GM12878 (cell line): Measurements from ENCODE around the gene FCAMR. TPM values are rescaled to one million over a fixed set of nuclear protein-coding genes. Genes with fewer than 3 reads are reported as not detected.
A peak's percentile ranks its signal among the peaks of the same experiment; 100 is the strongest.

Experiments used
- ATAC-seq: fragments of 200-7000 bp; cut with Tn5 transposase; 3 replicates; pipeline ENCODE4 v1.9.1; 2020; ENCODE audit warnings: mild to moderate bottlenecking, moderate library complexity
- BruUV-seq: library from RNA; stranded (reverse); fragments of 400-500 nt; replicated peaks from 2 replicates; lab custom pipeline; 2021; lab: Mats Ljungman, UMichigan
- CTCF ChIA-PET: fragments of 300-600 bp; sonication (Branson Sonifier 250); formaldehyde crosslinking; extraction: SDS; loops from one replicate; lab custom pipeline; 2021; ENCODE audit warnings: inconsistent platforms; lab: Yijun Ruan, JAX
- POLR2A ChIA-PET: fragments of 350-600 bp; formaldehyde crosslinking; extraction: SDS; loops from one replicate; lab custom pipeline; 2021; ENCODE audit warnings: inconsistent platforms; lab: Charles Lee
- RAD21 ChIA-PET: fragments of 300-600 bp; sonication (Branson Sonifier 250); formaldehyde crosslinking; loops from one replicate; lab custom pipeline; 2023; ENCODE audit warnings: antibody characterized with exemption; ENCODE audit not compliant: unreplicated experiment; lab: Charles Lee
- SMC1A ChIA-PET: fragments of 300-600 bp; sonication (Branson Sonifier 250); formaldehyde crosslinking; loops from one replicate; lab custom pipeline; 2023; ENCODE audit not compliant: unreplicated experiment, uncharacterized antibody; lab: Charles Lee
- DNase-seq: peaks from one replicate; pipeline ENCODE4 v3.0.0-alpha.2; 2011; ENCODE audit warnings: low read depth, low spot score
- FAIRE-seq: peaks from 3 replicates; lab custom pipeline; 2011; peaks lifted over from hg19 to GRCh38; lab: Jason Lieb, UNC
- H2AFZ ChIP-seq: 2 replicates; pipeline ENCODE4 v1.6.0; 2011; ENCODE audit warnings: low read depth, low read length, control low read depth; ENCODE audit not compliant: control insufficient read depth
- H3K27ac ChIP-seq: 2 replicates; pipeline ENCODE4 v1.5.1; 2011; ENCODE audit warnings: control low read depth; ENCODE audit not compliant: control insufficient read depth, insufficient read depth
- H3K27me3 ChIP-seq, 2 experiments: replicated peaks in 1 of 2; 2 replicates each; pipeline versions ENCODE4 v1.6.0 to v1.6.1; 2011; ENCODE audit warnings: low read length in 1 of 2; ENCODE audit not compliant: control insufficient read depth in 2 of 2, insufficient read depth in 2 of 2
- H3K36me3 ChIP-seq, 2 experiments: 2 replicates each; pipeline ENCODE4 v1.5.1; 2011; ENCODE audit warnings: low read length in 1 of 2; ENCODE audit not compliant: control insufficient read depth in 2 of 2, insufficient read depth in 2 of 2
- H3K4me1 ChIP-seq: 2 replicates; pipeline ENCODE4 v1.6.1; 2011; ENCODE audit warnings: mild to moderate bottlenecking, low read length, moderate library complexity, mixed read lengths; ENCODE audit not compliant: control insufficient read depth, insufficient read depth
- H3K4me2 ChIP-seq: 2 replicates; pipeline ENCODE4 v1.6.0; 2011; ENCODE audit warnings: control low read depth; ENCODE audit not compliant: control insufficient read depth, insufficient read depth
- H3K4me3 ChIP-seq: fragments of 200-600 bp; sonication (generic); 2 replicates; pipeline ENCODE4 v1.5.1; 2016
- H3K79me2 ChIP-seq: 2 replicates; pipeline ENCODE4 v1.6.0; 2011; ENCODE audit warnings: low read length; ENCODE audit not compliant: control insufficient read depth, insufficient read depth
- H3K9ac ChIP-seq: 2 replicates; pipeline ENCODE4 v1.8.0; 2011; ENCODE audit warnings: low read length, control low read depth, mixed read lengths; ENCODE audit not compliant: control insufficient read depth, insufficient read depth
- H3K9me3 ChIP-seq: replicated peaks from 3 replicates; pipeline ENCODE4 v1.5.1; 2011; ENCODE audit warnings: mild to moderate bottlenecking, low read length; ENCODE audit not compliant: control insufficient read depth, insufficient read depth
- H4K20me1 ChIP-seq: 2 replicates; pipeline ENCODE4 v1.6.0; 2011; ENCODE audit not compliant: control insufficient read depth, insufficient read depth
- CBFB ChIP-seq: IDR thresholded peaks from 2 replicates; pipeline ENCODE4 v1.6.1; 2016; ENCODE audit warnings: antibody characterized with exemption, low read depth
- CTCF ChIP-seq, 3 experiments: IDR thresholded peaks in 2 of 3; conservative IDR thresholded peaks in 1 of 3; 2 replicates each; pipeline ENCODE4 v1.5.1; 2011; ENCODE audit warnings: low read depth in 3 of 3, low read length in 3 of 3, mild to moderate bottlenecking in 3 of 3, control low read depth in 2 of 3, moderate library complexity in 2 of 3, inconsistent platforms in 1 of 3, mixed read lengths in 1 of 3; ENCODE audit not compliant: control insufficient read depth in 2 of 3, insufficient read depth in 1 of 3; ENCODE audit errors: extremely low read depth in 1 of 3
- MEF2B ChIP-seq: fragments of 450-650 bp; IDR thresholded peaks from 2 replicates; pipeline ENCODE4 v1.6.1; 2018; ENCODE audit warnings: mild to moderate bottlenecking, moderate library complexity; ENCODE audit not compliant: partially characterized antibody, poor library complexity, severe bottlenecking
- RAD21 ChIP-seq: IDR thresholded peaks from 2 replicates; pipeline ENCODE4 v1.6.1; 2011; ENCODE audit warnings: mild to moderate bottlenecking, low read depth, low read length, moderate library complexity; ENCODE audit not compliant: insufficient read depth
- SMC3 ChIP-seq: IDR thresholded peaks from 2 replicates; pipeline ENCODE4 v1.6.1; 2011; ENCODE audit warnings: low read length, improper control_type of control experiment, borderline replicate concordance
- SPI1 ChIP-seq: IDR thresholded peaks from 2 replicates; pipeline ENCODE4 v1.6.1; 2011; ENCODE audit warnings: low read depth, mild to moderate bottlenecking, low read length, moderate library complexity, borderline replicate concordance; ENCODE audit not compliant: insufficient read depth
- TAF1 ChIP-seq: IDR thresholded peaks from 2 replicates; pipeline ENCODE4 v1.6.1; 2011; ENCODE audit warnings: mild to moderate bottlenecking, low read depth, low read length, borderline replicate concordance
- TCF3 ChIP-seq: IDR thresholded peaks from 2 replicates; pipeline ENCODE4 v1.6.1; 2012; ENCODE audit warnings: low read depth, mild to moderate bottlenecking, low read length, borderline replicate concordance; ENCODE audit not compliant: insufficient read depth
- YBX1 ChIP-seq: fragments of 450-650 bp; IDR thresholded peaks from 2 replicates; pipeline ENCODE4 v1.6.1; 2016; ENCODE audit warnings: antibody characterized with exemption
- YY1 ChIP-seq: IDR thresholded peaks from 2 replicates; pipeline ENCODE4 v1.6.1; 2011; ENCODE audit warnings: low read depth, mild to moderate bottlenecking, low read length
- whole genome bisulfite sequencing: methylation state at CpG from one replicate; pipeline ENCODE4 v1.1.6; 2016; ENCODE audit warnings: low lambda C conversion rate; ENCODE audit not compliant: insufficient replicate concordance, insufficient coverage; ENCODE audit errors: missing lambda C conversion rate; 5-methylcytosine and 5-hydroxymethylcytosine counted together
- in situ Hi-C: fragments of 300-500 bp; cut with MboI; formaldehyde crosslinking; loops from 9 replicates; pipeline ENCODE4 v1.14.3; 2018; ENCODE audit warnings: mixed read lengths
- intact Hi-C: fragments of 100-400 bp; cut with micrococcal nuclease; formaldehyde crosslinking; loops from one replicate; pipeline ENCODE4 v1.14.2; 2022; ENCODE audit not compliant: unreplicated experiment
- polyA plus RNA-seq, 11 experiments: library from polyadenylated mRNA; depleted of rRNA in 4 of 11; unstranded in 6 of 11; stranded (reverse) in 5 of 11; fragments of >200 nt; fragmentation: Nextera tagmentation in 4 of 11; fragmentation: Illumina TruSeq in 1 of 11; extraction: Ambion mirVana in 4 of 11; extraction: Trizol in 1 of 11; gene quantifications; 1 replicate in 1 of 11; 2 replicates in 10 of 11; pipeline versions ENCODE4 v1.2.1 to v1.2.3, GENCODE V29; 2011 to 2016; ENCODE audit warnings: inconsistent platforms in 2 of 11, missing spikeins in 2 of 11, low read depth in 1 of 11
- total RNA-seq, 4 experiments: library from RNA; depleted of rRNA in 3 of 4; stranded (reverse); fragments of >200 nt in 3 of 4; fragmentation: Illumina TruSeq in 1 of 4; extraction: Trizol in 1 of 4; gene quantifications; 2 replicates each; pipeline versions ENCODE4 v1.2.1 to v1.2.3, GENCODE V29; 2013 to 2021
- TF ChIP-seq, protein P1 (sequence below): fragments of 450-650 bp; IDR thresholded peaks from 2 replicates; pipeline ENCODE4 v1.6.1; 2017; ENCODE audit warnings: low read depth, mild to moderate bottlenecking, moderate library complexity

Gene FCAMR
- total and polyA plus RNA-seq, 10 of the 15 experiments (the other 5 are each of a cell fraction or from before 2014, with no cell fraction given), result 0.04 to 0.15 (median 0.06) TPM; not detected in 3

- Histone ChIP-seq H3K4me3 (no peak overlapping the region), H2AFZ (no peak overlapping the region), H3K36me3 (no peaks in the 10 kb centered on the region), H4K20me1 (no peaks in the 10 kb centered on the region), H3K4me2 (no peak overlapping the region), H3K79me2 (no peaks in the 10 kb centered on the region), H3K27ac (no peak overlapping the region), H3K9me3 (no peaks in the 10 kb centered on the region), H3K27me3 (no peaks in the 10 kb centered on the region), H3K9ac (no peak overlapping the region), H3K4me1 (peaks cover 8% of the 10 kb centered on the region)
- CTCF ChIA-PET, result interaction anchor here (0.6 to 13.5 kb wide), 6 partner anchors 17 to 130 kb away, joined by 3 to 643 read pairs (median 128); partner anchors contain the start of genes FCAMR and FCMR
- FAIRE-seq (no peak), DNase-seq (no peak), ATAC-seq (no peak)
- POLR2A ChIA-PET, result interaction anchor here (13.3 kb wide), 1 partner anchor 21 kb away, joined by 222 read pairs; the partner anchor contains the start of gene FCMR
- WGBS, result 66% methylated on average over 6 of the region's 6 CpGs
- no TSS peak for BruUV-seq
- SMC1A ChIA-PET, result interaction anchor here (1.4 to 8.5 kb wide), 2 partner anchors 29 to 46 kb away, joined by 3 to 148 read pairs; no protein-coding TSS in a partner anchor
- in situ Hi-C loops (no loop called here), intact Hi-C loops (no loop called here)
- RAD21 ChIA-PET, result interaction anchor here (0.6 to 13.5 kb wide), 4 partner anchors 20 to 203 kb away, joined by 3 to 371 read pairs (median 98); partner anchors contain the start of gene FCMR
- TF ChIP-seq SPI1, result peak; percentile 56; the same call in 1 of the 2 replicates
- TF ChIP-seq TCF3, result no peak
These were observed 32.8 kb downstream of the FCAMR start for GRCh38 chr1:206937425-206937824.

DNA sequence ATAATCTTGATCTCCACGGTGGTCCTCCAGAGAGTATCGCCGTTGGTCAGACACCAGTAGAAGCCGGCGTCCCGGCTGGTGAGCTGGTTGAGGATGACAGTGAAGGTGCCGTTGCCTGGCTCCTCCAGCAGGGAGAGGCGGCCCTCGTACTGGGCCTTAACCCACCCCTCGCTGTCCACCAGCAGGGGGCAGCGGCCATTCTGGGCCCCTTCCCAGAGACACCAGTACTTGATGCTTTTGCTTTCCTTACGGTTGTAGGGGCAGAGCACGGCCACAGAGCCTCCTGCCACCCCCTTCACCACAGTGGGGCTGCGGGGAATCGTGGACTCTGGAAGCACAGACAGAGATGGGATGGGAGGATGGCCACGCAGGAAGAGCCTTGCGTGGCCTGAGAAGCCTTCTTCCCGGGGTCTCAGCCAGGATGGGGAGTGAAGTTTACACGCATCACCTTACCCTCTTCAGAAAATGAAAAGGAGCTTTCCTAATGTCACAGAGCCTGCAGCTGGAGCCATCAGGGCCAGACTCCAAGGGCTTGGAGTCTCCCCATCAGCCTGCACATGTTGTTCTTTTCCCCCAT, 34.7 kb downstream of the FCAMR start:
- Histone ChIP-seq H3K36me3 (no peaks in the 10 kb centered on the region), H4K20me1 (no peaks in the 10 kb centered on the region), H3K4me1 (peaks cover 27% of the 10 kb centered on the region), H3K79me2 (no peaks in the 10 kb centered on the region), H2AFZ (no peak overlapping the region), H3K27ac (no peak overlapping the region), H3K4me3 (no peak overlapping the region), H3K9ac (no peak overlapping the region), H3K9me3 (no peaks in the 10 kb centered on the region), H3K4me2 (no peak overlapping the region), H3K27me3 (no peaks in the 10 kb centered on the region)
- peak; percentile 57 for TF ChIP-seq SMC3
- TF ChIP-seq YY1, result 0 out of 2 replicates have a peak, but pooled peaks have one; percentile 22
- TF ChIP-seq RAD21, result peak; percentile 36; the same call in 1 of the 2 replicates
- TF ChIP-seq CBFB, result no peak
- TF ChIP-seq MEF2B, result no peak
- TF ChIP-seq, protein P1, sequence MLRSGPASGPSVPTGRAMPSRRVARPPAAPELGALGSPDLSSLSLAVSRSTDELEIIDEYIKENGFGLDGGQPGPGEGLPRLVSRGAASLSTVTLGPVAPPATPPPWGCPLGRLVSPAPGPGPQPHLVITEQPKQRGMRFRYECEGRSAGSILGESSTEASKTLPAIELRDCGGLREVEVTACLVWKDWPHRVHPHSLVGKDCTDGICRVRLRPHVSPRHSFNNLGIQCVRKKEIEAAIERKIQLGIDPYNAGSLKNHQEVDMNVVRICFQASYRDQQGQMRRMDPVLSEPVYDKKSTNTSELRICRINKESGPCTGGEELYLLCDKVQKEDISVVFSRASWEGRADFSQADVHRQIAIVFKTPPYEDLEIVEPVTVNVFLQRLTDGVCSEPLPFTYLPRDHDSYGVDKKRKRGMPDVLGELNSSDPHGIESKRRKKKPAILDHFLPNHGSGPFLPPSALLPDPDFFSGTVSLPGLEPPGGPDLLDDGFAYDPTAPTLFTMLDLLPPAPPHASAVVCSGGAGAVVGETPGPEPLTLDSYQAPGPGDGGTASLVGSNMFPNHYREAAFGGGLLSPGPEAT, result no peak
- no peak for TF ChIP-seq TAF1
- peak; percentile 44 to 71 (median 57) for TF ChIP-seq CTCF (IDR thresholded peaks at IDR 0.05 in 2 of 3, conservative IDR thresholded peaks at IDR 0.05 in 1 of 3; ENCODE audit: control insufficient read depth in 2 of 3, extremely low read depth in 1 of 3, insufficient read depth in 1 of 3, low read depth in 3 of 3, low read length in 3 of 3)
- TF ChIP-seq YBX1, result no peak
- intact Hi-C loops, result loop anchor here (1.0 kb wide), 1 partner anchor 44 kb away; no protein-coding TSS in a partner anchor
- in situ Hi-C loops, result no loop called here
- WGBS, result 65% methylated on average over 19 of the region's 19 CpGs
- ChIA-PET RAD21 (interaction anchor here (0.7 to 13.5 kb wide), 13 partner anchors 10 to 564 kb away, joined by 3 to 371 read pairs (median 4); partner anchors contain the start of gene FCMR), CTCF (interaction anchor here (0.6 to 13.5 kb wide), 31 partner anchors 10 to 562 kb away, joined by 3 to 643 read pairs (median 4); partner anchors contain the start of genes FCAMR, FCMR, IL20 and PIGR), POLR2A (interaction anchor here (0.5 to 13.3 kb wide), 3 partner anchors 19 to 65 kb away, joined by 3 to 222 read pairs (median 3); partner anchors contain the start of gene FCMR), SMC1A (interaction anchor here (0.9 to 10.3 kb wide), 14 partner anchors 11 to 438 kb away, joined by 3 to 431 read pairs (median 6); partner anchors contain the start of genes FCAMR and FCMR)
- ATAC-seq (peak; percentile 64), DNase-seq (no peak), FAIRE-seq (no peak)
- BruUV-seq, result no TSS peak
